Measurements from ENCODE around the gene PCDH20.

Gene PCDH20, protein sequence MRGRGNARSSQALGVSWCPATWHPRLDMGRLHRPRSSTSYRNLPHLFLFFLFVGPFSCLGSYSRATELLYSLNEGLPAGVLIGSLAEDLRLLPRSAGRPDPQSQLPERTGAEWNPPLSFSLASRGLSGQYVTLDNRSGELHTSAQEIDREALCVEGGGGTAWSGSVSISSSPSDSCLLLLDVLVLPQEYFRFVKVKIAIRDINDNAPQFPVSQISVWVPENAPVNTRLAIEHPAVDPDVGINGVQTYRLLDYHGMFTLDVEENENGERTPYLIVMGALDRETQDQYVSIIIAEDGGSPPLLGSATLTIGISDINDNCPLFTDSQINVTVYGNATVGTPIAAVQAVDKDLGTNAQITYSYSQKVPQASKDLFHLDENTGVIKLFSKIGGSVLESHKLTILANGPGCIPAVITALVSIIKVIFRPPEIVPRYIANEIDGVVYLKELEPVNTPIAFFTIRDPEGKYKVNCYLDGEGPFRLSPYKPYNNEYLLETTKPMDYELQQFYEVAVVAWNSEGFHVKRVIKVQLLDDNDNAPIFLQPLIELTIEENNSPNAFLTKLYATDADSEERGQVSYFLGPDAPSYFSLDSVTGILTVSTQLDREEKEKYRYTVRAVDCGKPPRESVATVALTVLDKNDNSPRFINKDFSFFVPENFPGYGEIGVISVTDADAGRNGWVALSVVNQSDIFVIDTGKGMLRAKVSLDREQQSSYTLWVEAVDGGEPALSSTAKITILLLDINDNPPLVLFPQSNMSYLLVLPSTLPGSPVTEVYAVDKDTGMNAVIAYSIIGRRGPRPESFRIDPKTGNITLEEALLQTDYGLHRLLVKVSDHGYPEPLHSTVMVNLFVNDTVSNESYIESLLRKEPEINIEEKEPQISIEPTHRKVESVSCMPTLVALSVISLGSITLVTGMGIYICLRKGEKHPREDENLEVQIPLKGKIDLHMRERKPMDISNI

DNA sequence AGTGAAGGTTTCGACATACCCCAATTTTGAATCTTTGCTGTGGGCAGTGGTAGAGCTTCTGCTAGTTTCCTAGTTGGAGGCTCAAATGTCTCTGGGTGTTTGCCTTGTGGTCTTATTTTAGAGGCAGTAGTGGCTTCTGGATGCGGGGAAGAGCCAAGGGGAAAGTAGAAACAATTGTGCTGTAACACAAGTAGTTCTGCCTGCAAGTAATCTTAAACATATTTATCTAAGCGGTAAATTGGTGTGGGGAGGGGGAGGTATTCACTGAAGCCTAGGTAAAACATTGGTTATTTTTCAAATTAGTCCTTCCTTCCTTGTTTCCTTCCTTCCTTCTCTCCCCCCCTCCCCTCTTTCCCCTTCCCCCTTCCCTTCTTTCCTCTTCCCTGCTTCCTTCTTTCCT is at the start of gene PCDH20:
PCDH20 (minus strand) TSS at position 101 of the 400 bp plus-strand sequence. CDS start 691 bp downstream, outside the sequence.
- Mint-ChIP-seq H3K4me3 (no peak within 1 kb of the TSS), H3K9me3 (no peaks in the 10 kb centered on the region), H3K36me3 (ENCODE audit: low read depth) (no peaks in the 10 kb centered on the region), H3K27me3 (ENCODE audit: low read depth) (peaks cover 33% of the 10 kb centered on the region), H3K27ac (no peak within 1 kb of the TSS), H3K4me1 (ENCODE audit: low read depth) (no peaks in the 10 kb centered on the region)

DNA sequence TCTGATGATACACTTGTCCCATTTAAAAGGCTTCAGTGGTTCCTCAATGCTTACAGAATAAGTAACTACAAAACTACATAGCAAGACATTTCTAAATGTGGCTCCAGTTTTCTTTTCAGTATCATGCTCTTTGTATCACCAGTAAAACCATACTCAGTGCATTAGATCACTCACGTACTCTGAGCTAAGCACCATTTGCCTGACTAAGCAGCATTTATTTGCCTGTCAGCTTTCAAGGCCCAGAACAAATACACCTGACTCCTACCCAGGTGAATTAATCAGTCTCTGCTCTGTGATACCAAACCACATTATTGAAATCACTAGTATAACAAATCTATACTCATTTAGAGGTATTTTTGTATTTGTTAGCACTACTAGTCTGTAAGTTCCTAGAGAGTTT is 47.4 kb upstream of the PCDH20 start:
- H3K9me3 Mint-ChIP-seq: peaks cover 3% of the 10 kb centered on the region
- H3K27me3 Mint-ChIP-seq (ENCODE audit: low read depth): no peaks in the 10 kb centered on the region
- no peak overlapping the region for H3K27ac Mint-ChIP-seq
- no peak overlapping the region for H3K4me3 Mint-ChIP-seq
- no peaks in the 10 kb centered on the region for H3K4me1 Mint-ChIP-seq (ENCODE audit: low read depth)
- H3K36me3 Mint-ChIP-seq (ENCODE audit: low read depth): no peaks in the 10 kb centered on the region

- Mint-ChIP-seq H3K36me3 (ENCODE audit: low read depth) (no peaks in the 10 kb centered on the region), H3K27ac (no peak overlapping the region), H3K4me3 (no peak overlapping the region), H3K27me3 (ENCODE audit: low read depth) (no peaks in the 10 kb centered on the region), H3K9me3 (peaks cover 8% of the 10 kb centered on the region), H3K4me1 (ENCODE audit: low read depth) (no peaks in the 10 kb centered on the region)
These were observed 37.5 kb upstream of the PCDH20 start for GRCh38 chr13:61453121-61453520.

DNA sequence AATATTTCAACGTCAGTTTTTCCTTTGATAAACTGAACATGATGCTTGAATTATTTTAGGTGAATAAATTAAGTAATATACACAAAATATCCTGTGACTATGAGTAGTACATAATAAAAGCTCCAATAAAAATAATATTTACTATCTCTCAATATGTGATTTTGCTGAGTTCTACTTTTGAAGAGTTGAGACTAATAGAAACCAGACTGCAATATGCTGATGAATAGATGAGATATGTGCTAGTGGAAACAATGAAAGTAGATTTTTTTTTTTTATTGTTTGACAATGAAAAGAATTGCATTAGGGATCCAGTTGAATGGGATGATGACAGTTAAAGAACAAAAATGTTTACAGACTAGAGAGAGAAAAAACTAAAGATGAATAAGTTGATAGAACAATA is 16.4 kb upstream of the PCDH20 start:
- Mint-ChIP-seq H3K9me3 (peaks cover 4% of the 10 kb centered on the region), H3K36me3 (ENCODE audit: low read depth) (no peaks in the 10 kb centered on the region), H3K4me3 (no peak overlapping the region), H3K4me1 (ENCODE audit: low read depth) (no peaks in the 10 kb centered on the region), H3K27ac (no peak overlapping the region), H3K27me3 (ENCODE audit: low read depth) (no peaks in the 10 kb centered on the region)

- no peak overlapping the region for H3K4me3 Mint-ChIP-seq
- H3K27me3 Mint-ChIP-seq (ENCODE audit: low read depth): no peaks in the 10 kb centered on the region
- H3K9me3 Mint-ChIP-seq: no peaks in the 10 kb centered on the region
- no peaks in the 10 kb centered on the region for H3K36me3 Mint-ChIP-seq (ENCODE audit: low read depth)
- H3K4me1 Mint-ChIP-seq (ENCODE audit: low read depth): no peaks in the 10 kb centered on the region
- H3K27ac Mint-ChIP-seq: no peak overlapping the region
These were observed 8.3 kb upstream of the PCDH20 start for GRCh38 chr13:61423915-61424314.

- Mint-ChIP-seq H3K27ac (no peak overlapping the region), H3K4me3 (no peak overlapping the region), H3K4me1 (ENCODE audit: low read depth) (no peaks in the 10 kb centered on the region), H3K9me3 (no peaks in the 10 kb centered on the region), H3K27me3 (ENCODE audit: low read depth) (peaks cover 33% of the 10 kb centered on the region), H3K36me3 (ENCODE audit: low read depth) (no peaks in the 10 kb centered on the region)
These were observed 1.5 kb upstream of the PCDH20 start for GRCh38 chr13:61417086-61417570.

DNA sequence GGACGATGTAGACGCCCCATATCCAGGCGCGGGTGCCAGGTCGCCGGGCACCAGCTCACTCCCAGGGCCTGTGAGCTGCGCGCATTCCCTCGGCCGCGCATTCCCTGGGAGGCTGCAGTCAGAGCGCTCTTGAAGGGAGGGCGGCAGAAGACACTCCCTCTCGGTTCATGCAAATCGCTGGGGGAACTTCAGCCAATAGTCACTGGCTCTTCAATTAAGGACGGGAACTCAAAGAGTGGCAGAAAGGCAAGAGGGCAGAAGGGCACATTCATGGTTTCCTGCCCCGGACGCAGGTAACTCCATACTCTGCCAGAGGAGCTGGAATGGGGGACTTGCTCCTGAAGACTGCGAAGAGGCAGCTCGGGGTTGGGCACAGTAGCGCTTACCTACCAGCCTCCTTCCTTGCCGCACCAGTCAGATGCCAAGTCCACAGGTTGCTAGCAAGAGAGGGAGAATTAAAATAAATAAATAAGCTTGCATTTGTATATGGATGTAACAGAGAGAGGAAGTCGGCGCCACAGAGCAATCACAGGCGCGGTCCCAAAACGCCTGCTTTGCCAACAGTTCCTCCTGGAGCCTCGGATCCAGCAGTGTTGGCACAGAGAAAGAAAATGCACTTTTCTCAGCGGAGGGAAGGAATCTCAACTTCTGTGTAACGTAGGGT is 459 bp downstream of the PCDH20 start:
- H3K4me1 Mint-ChIP-seq (ENCODE audit: low read depth): no peaks in the 10 kb centered on the region
- H3K27me3 Mint-ChIP-seq (ENCODE audit: low read depth): peaks cover 33% of the 10 kb centered on the region
- H3K9me3 Mint-ChIP-seq: no peaks in the 10 kb centered on the region
- no peak overlapping the region for H3K4me3 Mint-ChIP-seq
- H3K36me3 Mint-ChIP-seq (ENCODE audit: low read depth): no peaks in the 10 kb centered on the region
- H3K27ac Mint-ChIP-seq: no peak overlapping the region

DNA sequence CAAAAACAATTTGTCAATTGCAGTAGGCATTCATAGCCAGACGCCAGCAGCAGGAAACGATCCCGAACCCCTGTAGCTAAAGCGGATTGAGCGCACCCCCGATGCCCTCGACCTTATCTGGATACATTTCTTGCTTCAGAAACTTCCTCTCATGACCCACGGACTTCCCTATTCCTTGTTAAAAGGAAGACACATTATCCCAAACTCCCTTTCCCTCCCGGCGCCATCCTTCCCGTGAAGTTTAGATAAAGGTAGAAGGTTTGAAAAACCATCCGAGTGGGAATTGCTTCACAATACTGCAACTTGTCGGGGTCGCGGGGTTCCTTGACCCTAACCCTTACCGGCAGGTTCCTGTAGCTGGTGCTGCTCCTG is 977 bp downstream of the PCDH20 start:
- no peaks in the 10 kb centered on the region for H3K36me3 Mint-ChIP-seq (ENCODE audit: low read depth)
- no peak overlapping the region for H3K4me3 Mint-ChIP-seq
- H3K9me3 Mint-ChIP-seq: no peaks in the 10 kb centered on the region
- H3K27ac Mint-ChIP-seq: no peak overlapping the region
- peaks cover 33% of the 10 kb centered on the region for H3K27me3 Mint-ChIP-seq (ENCODE audit: low read depth)
- H3K4me1 Mint-ChIP-seq (ENCODE audit: low read depth): no peaks in the 10 kb centered on the region

- Mint-ChIP-seq H3K27ac (no peak overlapping the region), H3K4me1 (ENCODE audit: low read depth) (no peaks in the 10 kb centered on the region), H3K4me3 (no peak overlapping the region), H3K27me3 (ENCODE audit: low read depth) (peaks cover 33% of the 10 kb centered on the region), H3K9me3 (no peaks in the 10 kb centered on the region), H3K36me3 (ENCODE audit: low read depth) (no peaks in the 10 kb centered on the region)
These were observed 1.8 kb downstream of the PCDH20 start for GRCh38 chr13:61413572-61414535.

GRCh38 chr13:61410669-61411297 is 4.9 kb downstream of the PCDH20 start:
- H3K27me3 Mint-ChIP-seq (ENCODE audit: low read depth): peaks cover 24% of the 10 kb centered on the region
- H3K36me3 Mint-ChIP-seq (ENCODE audit: low read depth): no peaks in the 10 kb centered on the region
- no peak overlapping the region for H3K27ac Mint-ChIP-seq
- no peak overlapping the region for H3K4me3 Mint-ChIP-seq
- no peaks in the 10 kb centered on the region for H3K4me1 Mint-ChIP-seq (ENCODE audit: low read depth)
- no peaks in the 10 kb centered on the region for H3K9me3 Mint-ChIP-seq

GRCh38 chr13:61410266-61410665 is 5.4 kb downstream of the PCDH20 start:
- Mint-ChIP-seq H3K27ac (no peak overlapping the region), H3K4me3 (no peak overlapping the region), H3K27me3 (ENCODE audit: low read depth) (peaks cover 19% of the 10 kb centered on the region), H3K36me3 (ENCODE audit: low read depth) (no peaks in the 10 kb centered on the region), H3K4me1 (ENCODE audit: low read depth) (no peaks in the 10 kb centered on the region), H3K9me3 (no peaks in the 10 kb centered on the region)

GRCh38 chr13:61408571-61408970 is 7.1 kb downstream of the PCDH20 start:
- H3K36me3 Mint-ChIP-seq (ENCODE audit: low read depth): no peaks in the 10 kb centered on the region
- peaks cover 7% of the 10 kb centered on the region for H3K27me3 Mint-ChIP-seq (ENCODE audit: low read depth)
- no peak overlapping the region for H3K4me3 Mint-ChIP-seq
- no peaks in the 10 kb centered on the region for H3K9me3 Mint-ChIP-seq
- no peak overlapping the region for H3K27ac Mint-ChIP-seq
- H3K4me1 Mint-ChIP-seq (ENCODE audit: low read depth): no peaks in the 10 kb centered on the region

DNA sequence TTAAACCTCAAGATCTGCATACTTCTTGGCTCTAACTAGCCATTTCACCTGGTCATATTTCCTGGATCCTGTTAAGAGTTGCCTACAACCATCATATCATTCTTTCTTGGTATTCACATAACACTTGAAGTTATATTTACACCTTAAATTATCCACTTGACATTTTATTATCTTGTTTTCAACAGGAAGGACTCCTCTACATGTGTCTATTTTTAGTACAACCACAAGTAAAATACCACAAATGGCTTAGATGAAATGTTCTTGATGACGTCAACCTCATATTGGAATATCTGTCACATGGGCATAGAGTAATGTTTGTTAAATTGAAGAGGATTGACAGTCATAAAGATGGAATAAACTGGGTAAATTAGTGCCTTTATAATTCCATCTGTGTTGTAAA is 9.4 kb downstream of the PCDH20 start:
- Mint-ChIP-seq H3K27ac (no peak overlapping the region), H3K4me1 (ENCODE audit: low read depth) (no peaks in the 10 kb centered on the region), H3K27me3 (ENCODE audit: low read depth) (no peaks in the 10 kb centered on the region), H3K36me3 (ENCODE audit: low read depth) (no peaks in the 10 kb centered on the region), H3K4me3 (no peak overlapping the region), H3K9me3 (no peaks in the 10 kb centered on the region)

Measured in T-helper 1 cell treated with Interleukin-12 subunit alpha and Interleukin-12 subunit beta and Interleukin-4 antibody, amounts not matched to agents 30 μg/mL and 1 μg/mL, for 36 hours (primary cell).